ENCODE measurements around the gene TRIM2. TPM values are rescaled to one million over a fixed set of nuclear protein-coding genes. Genes with fewer than 3 reads are reported as not detected.

TRIM2 gene
- total and polyA plus RNA-seq, 2 experiments from 2014 or later: 22.0 to 61.5 TPM

DNA sequence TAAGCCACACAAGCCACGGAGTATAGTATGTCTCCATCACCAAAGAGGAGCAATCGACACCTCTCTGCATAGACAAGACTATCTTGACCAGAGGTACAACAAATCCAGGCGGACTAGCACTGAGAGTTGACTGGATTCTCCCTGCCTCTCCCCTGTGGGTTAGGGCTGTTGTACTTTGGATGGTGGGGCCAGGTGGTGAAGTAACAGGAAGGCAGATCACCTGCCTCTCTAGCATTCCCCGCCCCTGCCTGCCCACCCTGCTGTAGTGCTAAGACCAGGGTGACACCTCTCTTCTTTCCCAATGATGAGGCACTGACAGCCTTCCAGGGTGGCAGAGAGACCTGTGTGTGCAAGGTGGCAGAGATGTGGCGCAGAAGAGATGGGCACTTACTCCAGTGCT lies 47.5 kb upstream of the TRIM2 start:
- peaks cover 44% of the 10 kb centered on the region for H3K27me3 Mint-ChIP-seq (ENCODE audit: insufficient read depth, low read depth, poor library complexity)
- H3K27ac ChIP-seq (ENCODE audit: low read depth): no peak overlapping the region
- H3K4me1 Mint-ChIP-seq: peaks cover 38% of the 10 kb centered on the region
- H3K9me2 ChIP-seq (ENCODE audit: insufficient read depth): no peaks in the 10 kb centered on the region
- TF ChIP-seq POLR2AphosphoS5 (IDR thresholded peaks at IDR 0.05; ENCODE audit: low read depth) (no peak), STAT1 (IDR thresholded peaks at IDR 0.05; ENCODE audit: unreplicated experiment) (no peak), CREB1 (CRISPR knock-in tag; IDR thresholded peaks at IDR 0.05; ENCODE audit: low read depth) (no peak), NANOG (IDR thresholded peaks at IDR 0.05; ENCODE audit: borderline replicate concordance) (no peak), JUNB (IDR thresholded peaks at IDR 0.05; ENCODE audit: unreplicated experiment) (no peak), ZNF114 (CRISPR knock-in tag; IDR thresholded peaks at IDR 0.05) (no peak)
- TF ChIP-seq, protein P1, sequence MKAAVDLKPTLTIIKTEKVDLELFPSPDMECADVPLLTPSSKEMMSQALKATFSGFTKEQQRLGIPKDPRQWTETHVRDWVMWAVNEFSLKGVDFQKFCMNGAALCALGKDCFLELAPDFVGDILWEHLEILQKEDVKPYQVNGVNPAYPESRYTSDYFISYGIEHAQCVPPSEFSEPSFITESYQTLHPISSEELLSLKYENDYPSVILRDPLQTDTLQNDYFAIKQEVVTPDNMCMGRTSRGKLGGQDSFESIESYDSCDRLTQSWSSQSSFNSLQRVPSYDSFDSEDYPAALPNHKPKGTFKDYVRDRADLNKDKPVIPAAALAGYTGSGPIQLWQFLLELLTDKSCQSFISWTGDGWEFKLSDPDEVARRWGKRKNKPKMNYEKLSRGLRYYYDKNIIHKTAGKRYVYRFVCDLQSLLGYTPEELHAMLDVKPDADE (IDR thresholded peaks at IDR 0.05): no peak
- TF ChIP-seq, protein P2, sequence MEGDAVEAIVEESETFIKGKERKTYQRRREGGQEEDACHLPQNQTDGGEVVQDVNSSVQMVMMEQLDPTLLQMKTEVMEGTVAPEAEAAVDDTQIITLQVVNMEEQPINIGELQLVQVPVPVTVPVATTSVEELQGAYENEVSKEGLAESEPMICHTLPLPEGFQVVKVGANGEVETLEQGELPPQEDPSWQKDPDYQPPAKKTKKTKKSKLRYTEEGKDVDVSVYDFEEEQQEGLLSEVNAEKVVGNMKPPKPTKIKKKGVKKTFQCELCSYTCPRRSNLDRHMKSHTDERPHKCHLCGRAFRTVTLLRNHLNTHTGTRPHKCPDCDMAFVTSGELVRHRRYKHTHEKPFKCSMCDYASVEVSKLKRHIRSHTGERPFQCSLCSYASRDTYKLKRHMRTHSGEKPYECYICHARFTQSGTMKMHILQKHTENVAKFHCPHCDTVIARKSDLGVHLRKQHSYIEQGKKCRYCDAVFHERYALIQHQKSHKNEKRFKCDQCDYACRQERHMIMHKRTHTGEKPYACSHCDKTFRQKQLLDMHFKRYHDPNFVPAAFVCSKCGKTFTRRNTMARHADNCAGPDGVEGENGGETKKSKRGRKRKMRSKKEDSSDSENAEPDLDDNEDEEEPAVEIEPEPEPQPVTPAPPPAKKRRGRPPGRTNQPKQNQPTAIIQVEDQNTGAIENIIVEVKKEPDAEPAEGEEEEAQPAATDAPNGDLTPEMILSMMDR (conservative IDR thresholded peaks at IDR 0.05; ENCODE audit: low read depth in 2 of 2): no peak
- TF ChIP-seq, protein P3, sequence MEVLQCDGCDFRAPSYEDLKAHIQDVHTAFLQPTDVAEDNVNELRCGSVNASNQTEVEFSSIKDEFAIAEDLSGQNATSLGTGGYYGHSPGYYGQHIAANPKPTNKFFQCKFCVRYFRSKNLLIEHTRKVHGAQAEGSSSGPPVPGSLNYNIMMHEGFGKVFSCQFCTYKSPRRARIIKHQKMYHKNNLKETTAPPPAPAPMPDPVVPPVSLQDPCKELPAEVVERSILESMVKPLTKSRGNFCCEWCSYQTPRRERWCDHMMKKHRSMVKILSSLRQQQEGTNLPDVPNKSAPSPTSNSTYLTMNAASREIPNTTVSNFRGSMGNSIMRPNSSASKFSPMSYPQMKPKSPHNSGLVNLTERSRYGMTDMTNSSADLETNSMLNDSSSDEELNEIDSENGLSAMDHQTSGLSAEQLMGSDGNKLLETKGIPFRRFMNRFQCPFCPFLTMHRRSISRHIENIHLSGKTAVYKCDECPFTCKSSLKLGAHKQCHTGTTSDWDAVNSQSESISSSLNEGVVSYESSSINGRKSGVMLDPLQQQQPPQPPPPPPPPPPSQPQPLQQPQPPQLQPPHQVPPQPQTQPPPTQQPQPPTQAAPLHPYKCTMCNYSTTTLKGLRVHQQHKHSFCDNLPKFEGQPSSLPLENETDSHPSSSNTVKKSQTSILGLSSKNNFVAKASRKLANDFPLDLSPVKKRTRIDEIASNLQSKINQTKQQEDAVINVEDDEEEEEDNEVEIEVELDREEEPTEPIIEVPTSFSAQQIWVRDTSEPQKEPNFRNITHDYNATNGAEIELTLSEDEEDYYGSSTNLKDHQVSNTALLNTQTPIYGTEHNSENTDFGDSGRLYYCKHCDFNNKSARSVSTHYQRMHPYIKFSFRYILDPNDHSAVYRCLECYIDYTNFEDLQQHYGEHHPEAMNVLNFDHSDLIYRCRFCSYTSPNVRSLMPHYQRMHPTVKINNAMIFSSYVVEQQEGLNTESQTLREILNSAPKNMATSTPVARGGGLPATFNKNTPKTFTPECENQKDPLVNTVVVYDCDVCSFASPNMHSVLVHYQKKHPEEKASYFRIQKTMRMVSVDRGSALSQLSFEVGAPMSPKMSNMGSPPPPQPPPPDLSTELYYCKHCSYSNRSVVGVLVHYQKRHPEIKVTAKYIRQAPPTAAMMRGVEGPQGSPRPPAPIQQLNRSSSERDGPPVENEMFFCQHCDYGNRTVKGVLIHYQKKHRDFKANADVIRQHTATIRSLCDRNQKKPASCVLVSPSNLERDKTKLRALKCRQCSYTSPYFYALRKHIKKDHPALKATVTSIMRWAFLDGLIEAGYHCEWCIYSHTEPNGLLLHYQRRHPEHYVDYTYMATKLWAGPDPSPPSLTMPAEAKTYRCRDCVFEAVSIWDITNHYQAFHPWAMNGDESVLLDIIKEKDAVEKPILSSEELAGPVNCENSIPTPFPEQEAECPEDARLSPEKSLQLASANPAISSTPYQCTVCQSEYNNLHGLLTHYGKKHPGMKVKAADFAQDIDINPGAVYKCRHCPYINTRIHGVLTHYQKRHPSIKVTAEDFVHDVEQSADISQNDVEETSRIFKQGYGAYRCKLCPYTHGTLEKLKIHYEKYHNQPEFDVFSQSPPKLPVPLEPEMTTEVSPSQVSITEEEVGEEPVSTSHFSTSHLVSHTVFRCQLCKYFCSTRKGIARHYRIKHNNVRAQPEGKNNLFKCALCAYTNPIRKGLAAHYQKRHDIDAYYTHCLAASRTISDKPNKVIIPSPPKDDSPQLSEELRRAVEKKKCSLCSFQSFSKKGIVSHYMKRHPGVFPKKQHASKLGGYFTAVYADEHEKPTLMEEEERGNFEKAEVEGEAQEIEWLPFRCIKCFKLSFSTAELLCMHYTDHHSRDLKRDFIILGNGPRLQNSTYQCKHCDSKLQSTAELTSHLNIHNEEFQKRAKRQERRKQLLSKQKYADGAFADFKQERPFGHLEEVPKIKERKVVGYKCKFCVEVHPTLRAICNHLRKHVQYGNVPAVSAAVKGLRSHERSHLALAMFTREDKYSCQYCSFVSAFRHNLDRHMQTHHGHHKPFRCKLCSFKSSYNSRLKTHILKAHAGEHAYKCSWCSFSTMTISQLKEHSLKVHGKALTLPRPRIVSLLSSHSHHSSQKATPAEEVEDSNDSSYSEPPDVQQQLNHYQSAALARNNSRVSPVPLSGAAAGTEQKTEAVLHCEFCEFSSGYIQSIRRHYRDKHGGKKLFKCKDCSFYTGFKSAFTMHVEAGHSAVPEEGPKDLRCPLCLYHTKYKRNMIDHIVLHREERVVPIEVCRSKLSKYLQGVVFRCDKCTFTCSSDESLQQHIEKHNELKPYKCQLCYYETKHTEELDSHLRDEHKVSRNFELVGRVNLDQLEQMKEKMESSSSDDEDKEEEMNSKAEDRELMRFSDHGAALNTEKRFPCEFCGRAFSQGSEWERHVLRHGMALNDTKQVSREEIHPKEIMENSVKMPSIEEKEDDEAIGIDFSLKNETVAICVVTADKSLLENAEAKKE (CRISPR knock-in tag; IDR thresholded peaks at IDR 0.05): no peak
- TF ChIP-seq, protein P4, sequence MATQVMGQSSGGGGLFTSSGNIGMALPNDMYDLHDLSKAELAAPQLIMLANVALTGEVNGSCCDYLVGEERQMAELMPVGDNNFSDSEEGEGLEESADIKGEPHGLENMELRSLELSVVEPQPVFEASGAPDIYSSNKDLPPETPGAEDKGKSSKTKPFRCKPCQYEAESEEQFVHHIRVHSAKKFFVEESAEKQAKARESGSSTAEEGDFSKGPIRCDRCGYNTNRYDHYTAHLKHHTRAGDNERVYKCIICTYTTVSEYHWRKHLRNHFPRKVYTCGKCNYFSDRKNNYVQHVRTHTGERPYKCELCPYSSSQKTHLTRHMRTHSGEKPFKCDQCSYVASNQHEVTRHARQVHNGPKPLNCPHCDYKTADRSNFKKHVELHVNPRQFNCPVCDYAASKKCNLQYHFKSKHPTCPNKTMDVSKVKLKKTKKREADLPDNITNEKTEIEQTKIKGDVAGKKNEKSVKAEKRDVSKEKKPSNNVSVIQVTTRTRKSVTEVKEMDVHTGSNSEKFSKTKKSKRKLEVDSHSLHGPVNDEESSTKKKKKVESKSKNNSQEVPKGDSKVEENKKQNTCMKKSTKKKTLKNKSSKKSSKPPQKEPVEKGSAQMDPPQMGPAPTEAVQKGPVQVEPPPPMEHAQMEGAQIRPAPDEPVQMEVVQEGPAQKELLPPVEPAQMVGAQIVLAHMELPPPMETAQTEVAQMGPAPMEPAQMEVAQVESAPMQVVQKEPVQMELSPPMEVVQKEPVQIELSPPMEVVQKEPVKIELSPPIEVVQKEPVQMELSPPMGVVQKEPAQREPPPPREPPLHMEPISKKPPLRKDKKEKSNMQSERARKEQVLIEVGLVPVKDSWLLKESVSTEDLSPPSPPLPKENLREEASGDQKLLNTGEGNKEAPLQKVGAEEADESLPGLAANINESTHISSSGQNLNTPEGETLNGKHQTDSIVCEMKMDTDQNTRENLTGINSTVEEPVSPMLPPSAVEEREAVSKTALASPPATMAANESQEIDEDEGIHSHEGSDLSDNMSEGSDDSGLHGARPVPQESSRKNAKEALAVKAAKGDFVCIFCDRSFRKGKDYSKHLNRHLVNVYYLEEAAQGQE (IDR thresholded peaks at IDR 0.05; ENCODE audit: unreplicated experiment): no peak
- H3K4me1 ChIP-seq (ENCODE audit: insufficient read depth): peaks cover 28% of the 10 kb centered on the region
- no peaks in the 10 kb centered on the region for H3K36me3 Mint-ChIP-seq (ENCODE audit: low read depth)
- H3K9me3 Mint-ChIP-seq: no peaks in the 10 kb centered on the region
- ATAC-seq (no peak), DNase-seq (ENCODE audit: low spot score) (peak; percentile 18)
- H3K4me3 ChIP-seq: no peak overlapping the region
- no peaks in the 10 kb centered on the region for H3K79me2 ChIP-seq (replicated peaks; ENCODE audit: insufficient read depth)
- no peak overlapping the region for H3K27ac Mint-ChIP-seq
- H4K20me1 ChIP-seq (replicated peaks; ENCODE audit: insufficient read depth): no peaks in the 10 kb centered on the region
- H3K27me3 ChIP-seq (ENCODE audit: insufficient read depth): peaks cover 66% of the 10 kb centered on the region
- peak overlapping the region; percentile 23 for H3K4me2 ChIP-seq
- no peak overlapping the region for H3K4me3 Mint-ChIP-seq
- peaks cover 11% of the 10 kb centered on the region for H3F3A ChIP-seq (replicated peaks; ENCODE audit: low read depth)
- H2AFZ ChIP-seq: no peak overlapping the region
- no peaks in the 10 kb centered on the region for H3K36me3 ChIP-seq (ENCODE audit: insufficient read depth)
